Hepatocyte (in vitro differentiated cells): ENCODE measurements around the gene KRTAP4-5.

Experiments used
- EZH2 ChIP-seq: fragments of 200-600 bp; sonication (generic); IDR thresholded peaks from 2 replicates; pipeline ENCODE4 v1.6.1; 2016; ENCODE audit warnings: antibody characterized with exemption, mild to moderate bottlenecking, borderline replicate concordance
- TF ChIP-seq, protein P1 (sequence below): fragments of 200-600 bp; sonication (generic); IDR thresholded peaks from 2 replicates; pipeline ENCODE4 v1.5.1; 2016; ENCODE audit warnings: antibody characterized with exemption, mild to moderate bottlenecking; ENCODE audit not compliant: poor library complexity

DNA sequence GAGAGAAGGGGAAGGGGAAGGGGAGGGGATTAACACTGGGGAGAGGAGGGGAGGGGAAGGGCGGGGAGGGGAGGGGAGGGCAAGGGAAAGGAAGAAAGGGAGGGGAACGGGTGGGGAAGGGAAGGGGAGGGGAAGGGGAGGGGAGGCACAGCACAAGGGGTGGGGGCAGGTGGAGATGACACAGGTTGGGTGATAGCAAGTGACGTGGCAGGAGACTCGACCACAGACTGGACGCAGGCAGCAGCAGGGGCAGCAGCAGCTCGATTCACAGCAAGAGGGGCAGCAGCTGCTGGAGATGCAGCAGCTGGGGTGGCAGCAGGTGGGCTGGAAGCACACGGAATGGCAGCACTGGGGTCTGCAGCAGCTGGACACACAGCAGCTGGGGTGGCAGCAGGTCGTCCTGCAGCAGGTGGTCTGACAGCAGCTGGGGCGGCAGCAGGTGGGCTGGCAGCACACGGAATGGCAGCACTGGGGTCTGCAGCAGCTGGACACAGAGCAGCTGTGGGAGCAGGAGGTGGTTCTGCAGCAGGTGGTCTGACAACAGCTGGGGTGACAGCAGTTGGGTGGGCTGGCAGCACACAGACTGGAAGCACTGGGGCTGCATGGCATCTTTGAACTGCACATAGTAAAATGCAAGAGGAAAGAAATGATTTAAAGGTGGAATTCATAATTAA lies 47.9 kb downstream of the KRTAP4-5 start, which contains the start of gene KRTAP4-16:
- TF ChIP-seq, protein P1, sequence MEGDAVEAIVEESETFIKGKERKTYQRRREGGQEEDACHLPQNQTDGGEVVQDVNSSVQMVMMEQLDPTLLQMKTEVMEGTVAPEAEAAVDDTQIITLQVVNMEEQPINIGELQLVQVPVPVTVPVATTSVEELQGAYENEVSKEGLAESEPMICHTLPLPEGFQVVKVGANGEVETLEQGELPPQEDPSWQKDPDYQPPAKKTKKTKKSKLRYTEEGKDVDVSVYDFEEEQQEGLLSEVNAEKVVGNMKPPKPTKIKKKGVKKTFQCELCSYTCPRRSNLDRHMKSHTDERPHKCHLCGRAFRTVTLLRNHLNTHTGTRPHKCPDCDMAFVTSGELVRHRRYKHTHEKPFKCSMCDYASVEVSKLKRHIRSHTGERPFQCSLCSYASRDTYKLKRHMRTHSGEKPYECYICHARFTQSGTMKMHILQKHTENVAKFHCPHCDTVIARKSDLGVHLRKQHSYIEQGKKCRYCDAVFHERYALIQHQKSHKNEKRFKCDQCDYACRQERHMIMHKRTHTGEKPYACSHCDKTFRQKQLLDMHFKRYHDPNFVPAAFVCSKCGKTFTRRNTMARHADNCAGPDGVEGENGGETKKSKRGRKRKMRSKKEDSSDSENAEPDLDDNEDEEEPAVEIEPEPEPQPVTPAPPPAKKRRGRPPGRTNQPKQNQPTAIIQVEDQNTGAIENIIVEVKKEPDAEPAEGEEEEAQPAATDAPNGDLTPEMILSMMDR = no peak
- no peak for TF ChIP-seq EZH2
